Eye (tissue), 1 donor: ENCODE data around the gene ZCCHC17.
"Not testable (repeated sequence)": the region's sequence is repeated elsewhere in the genome, so short reads cannot be mapped to it uniquely, and the experiment has no call there.

Experiments used
- DNase-seq: peaks from one replicate; pipeline ENCODE4 v3.0.0-alpha.2; 2015

Gene ZCCHC17

GRCh38 chr1:31372051-31372450 lies 75.2 kb downstream of the ZCCHC17 start:
- no peak for DNase-seq

GRCh38 chr1:31372751-31373055 lies 75.9 kb downstream of the ZCCHC17 start:
- no peak for DNase-seq

- peak; percentile 94 for DNase-seq
These were observed 76.4 kb downstream of the ZCCHC17 start, which contains the start of gene FABP3 for GRCh38 chr1:31373056-31373896. FABP3 (minus strand) TSS chr1:31373076; CDS start chr1:31373014, 62 bp downstream.

- DNase-seq = no peak
These were observed 77.2 kb downstream of the ZCCHC17 start for GRCh38 chr1:31373897-31374486.

- DNase-seq = peak; percentile 45
These were observed 77.8 kb downstream of the ZCCHC17 start for GRCh38 chr1:31374511-31375196.

GRCh38 chr1:31376375-31377134 lies 79.7 kb downstream of the ZCCHC17 start:
- DNase-seq = peak; percentile 92

- no peak for DNase-seq
These were observed 80.6 kb downstream of the ZCCHC17 start for GRCh38 chr1:31377364-31377863.

- no peak for DNase-seq
These were observed 81.2 kb downstream of the ZCCHC17 start for GRCh38 chr1:31378001-31378400.

GRCh38 chr1:31380181-31380580 lies 83.3 kb downstream of the ZCCHC17 start:
- DNase-seq = no peak

- DNase-seq = no peak
These were observed 84.8 kb downstream of the ZCCHC17 start for GRCh38 chr1:31381394-31382294.

GRCh38 chr1:31382379-31382989 lies 85.7 kb downstream of the ZCCHC17 start:
- no peak for DNase-seq

GRCh38 chr1:31383967-31384366 lies 87.1 kb downstream of the ZCCHC17 start:
- DNase-seq = no peak

GRCh38 chr1:31386576-31387243 lies 89.9 kb downstream of the ZCCHC17 start:
- DNase-seq = not testable (repeated sequence)

GRCh38 chr1:31387612-31388011 lies 90.8 kb downstream of the ZCCHC17 start:
- DNase-seq = no peak

- DNase-seq = no peak
These were observed 92.8 kb downstream of the ZCCHC17 start for GRCh38 chr1:31389616-31390015.

- DNase-seq = no peak
These were observed 93.2 kb downstream of the ZCCHC17 start for GRCh38 chr1:31390071-31390470.

GRCh38 chr1:31393463-31393862 lies 96.6 kb downstream of the ZCCHC17 start:
- no peak for DNase-seq

- peak; percentile 96 for DNase-seq
These were observed 97.9 kb downstream of the ZCCHC17 start for GRCh38 chr1:31394584-31395193.

GRCh38 chr1:31396633-31397351 lies 100.0 kb downstream of the ZCCHC17 start:
- DNase-seq = no peak
